Heart left ventricle (tissue), 16 donors: ENCODE measurements around the gene TENM3. TPM values are rescaled to one million over a fixed set of nuclear protein-coding genes. Genes with fewer than 3 reads are reported as not detected.

Experiments
- ATAC-seq, 4 donors: fragments of 200-7000 bp; cut with Tn5 transposase; one replicate each; pipeline ENCODE4 v1.9.1; 2020 to 2022; ENCODE audit warnings: moderate library complexity in 4 of 4, mild to moderate bottlenecking in 3 of 4, moderate number of reproducible peaks in 1 of 4
- DNase-seq, 5 donors: peaks; one replicate each; pipeline ENCODE4 v3.0.0-alpha.2; 2020
- H3K27ac ChIP-seq, 12 donors: fragments of 200-600 bp; sonication (generic) in 4 of 12; one replicate each; pipeline versions ENCODE4 v1.5.0 to v1.8.0; 2016 to 2022; ENCODE audit warnings: mild to moderate bottlenecking in 2 of 12
- H3K27me3 ChIP-seq, 9 donors: fragments of 200-600 bp; sonication (generic) in 2 of 9; one replicate each; pipeline versions ENCODE4 v1.5.1 to v1.8.0; 2016 to 2022; ENCODE audit warnings: mild to moderate bottlenecking in 3 of 9
- H3K36me3 ChIP-seq, 9 donors: fragments of 200-600 bp; sonication (generic) in 2 of 9; one replicate each; pipeline versions ENCODE4 v1.5.0 to v1.8.0; 2018 to 2022; ENCODE audit warnings: mild to moderate bottlenecking in 2 of 9
- H3K4me1 ChIP-seq, 12 donors: fragments of 200-600 bp; sonication (generic) in 4 of 12; one replicate each; pipeline versions ENCODE4 v1.5.0 to v1.8.0; 2016 to 2022; ENCODE audit warnings: mild to moderate bottlenecking in 3 of 12
- H3K4me3 ChIP-seq, 12 donors: fragments of 200-600 bp; sonication (generic) in 4 of 12; one replicate each; pipeline versions ENCODE4 v1.5.0 to v1.8.0; 2017 to 2022; ENCODE audit warnings: mild to moderate bottlenecking in 9 of 12, moderate library complexity in 4 of 12
- H3K9me3 ChIP-seq, 12 donors: fragments of 200-600 bp; sonication (generic) in 4 of 12; one replicate each; pipeline versions ENCODE4 v1.5.0 to v1.8.0; 2016 to 2022; ENCODE audit warnings: mild to moderate bottlenecking in 1 of 12
- POLR2A ChIP-seq, 2 donors: fragments of 450-650 bp; IDR thresholded peaks; one replicate each; pipeline ENCODE4 v1.6.1; 2017; ENCODE audit warnings: antibody characterized with exemption in 2 of 2, mild to moderate bottlenecking in 2 of 2, moderate library complexity in 2 of 2
- WGBS, 4 donors: extraction: QIAGEN DNeasy Blood & Tissue Kit in 2 of 4; methylation state at CpG; one replicate each; pipeline versions ENCODE4 v1.1.5 to v1.1.7; 2013 to 2018; 5-methylcytosine and 5-hydroxymethylcytosine counted together
- intact Hi-C, 10 donors: fragments of 100-400 bp; cut with DNase I; formaldehyde crosslinking; loops; one replicate each; pipeline versions ENCODE4 v1.11.1 to v1.14.2; 2022
- polyA plus RNA-seq, 2 donors: library from polyadenylated mRNA; stranded (reverse); fragments of 200-250 nt; gene quantifications; one replicate each; pipeline ENCODE4 v1.2.3, GENCODE V29; 2013
- total RNA-seq, 9 donors: library from RNA; depleted of rRNA in 2 of 9; stranded (reverse); fragments of >200 nt in 2 of 9; fragmentation: NEBNext Ultra II Directional in 3 of 9; extraction: Animal tissue kit (Norgen Biotek cat#: 25700) in 3 of 9; gene quantifications; one replicate each; pipeline versions ENCODE4 v1.1.0 to v1.2.4, GENCODE V29; 2016 to 2023
- TF ChIP-seq, protein P1 (sequence below), 12 donors: fragments of 200-600 bp; sonication (generic) in 4 of 12; IDR thresholded peaks; one replicate each; pipeline versions ENCODE4 v1.5.0 to v1.8.0; 2018 to 2022; ENCODE audit warnings: antibody characterized with exemption in 12 of 12, mild to moderate bottlenecking in 5 of 12
- donor health status: ischemic (EF 13 %, LVEDD 7.1; RV severe dilation, severe dysfunction).
- donor health status: healthy with polysubstance abuse.
- donor health status: DM: no; HTN: yes; CAD: no.
- donor health status: DM: no; HTN: no; CAD: no.
- donor health status: ischemic (EF 25% LVEDD 6.9; RV normal size, moderate dysfunction).
- donor health status: ischemic (EF 25% LVEDD 5.7; RV mildly dilated, moderate dysfunction).
- donor health status: healthy.
- donor health status: DM: yes; HTN: yes; CAD: no.
- donor health status: ischemic (EF 35%, LVEDD 5.7; RV mildly dilated, moderate dysfunction).
- donor health status: nonischemic (EF 11% LVEDD 7.7; RV severe dilation, severe dysfunction).
- donor health status: DM: yes; HTN: yes; CAD: no.
- donor health status: PGD.
- donor health status: ischemic (EF 29% LVEDD 5.4; RV normal size, mild dysfunction).
- donor health status: nonischemic (EF 23%, LVEDD 6.1; RV moderate dilation, normal function).

The TENM3 gene
- total and polyA plus RNA-seq, 11 donors: 0.19 to 10.3 (median 2.5) TPM

DNA sequence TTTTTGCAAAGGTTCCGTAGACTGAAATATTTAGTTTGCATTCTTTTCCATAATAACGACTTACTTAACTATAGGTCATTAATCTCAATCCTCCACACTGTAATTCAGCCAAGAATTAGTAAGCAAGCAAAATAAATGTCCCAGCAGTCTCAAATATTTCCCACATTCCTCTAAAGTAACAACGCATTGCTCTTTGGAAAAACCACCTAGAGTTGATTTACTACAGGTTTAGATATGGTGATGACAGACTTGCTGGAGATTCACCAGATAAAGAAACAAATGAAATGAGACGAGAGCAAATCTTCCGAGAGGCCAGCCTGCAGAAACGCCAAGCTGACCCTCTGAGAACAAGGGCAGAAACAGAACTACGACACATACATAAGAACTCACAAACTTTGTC is 28.9 kb downstream of the TENM3 start:
- no peak for DNase-seq
- no peaks in the 10 kb centered on the region for H3K36me3 ChIP-seq
- H3K9me3 ChIP-seq: no peaks in the 10 kb centered on the region
- no peak overlapping the region for H3K27ac ChIP-seq
- no peak for TF ChIP-seq POLR2A (IDR thresholded peaks at IDR 0.05)
- TF ChIP-seq, protein P1, sequence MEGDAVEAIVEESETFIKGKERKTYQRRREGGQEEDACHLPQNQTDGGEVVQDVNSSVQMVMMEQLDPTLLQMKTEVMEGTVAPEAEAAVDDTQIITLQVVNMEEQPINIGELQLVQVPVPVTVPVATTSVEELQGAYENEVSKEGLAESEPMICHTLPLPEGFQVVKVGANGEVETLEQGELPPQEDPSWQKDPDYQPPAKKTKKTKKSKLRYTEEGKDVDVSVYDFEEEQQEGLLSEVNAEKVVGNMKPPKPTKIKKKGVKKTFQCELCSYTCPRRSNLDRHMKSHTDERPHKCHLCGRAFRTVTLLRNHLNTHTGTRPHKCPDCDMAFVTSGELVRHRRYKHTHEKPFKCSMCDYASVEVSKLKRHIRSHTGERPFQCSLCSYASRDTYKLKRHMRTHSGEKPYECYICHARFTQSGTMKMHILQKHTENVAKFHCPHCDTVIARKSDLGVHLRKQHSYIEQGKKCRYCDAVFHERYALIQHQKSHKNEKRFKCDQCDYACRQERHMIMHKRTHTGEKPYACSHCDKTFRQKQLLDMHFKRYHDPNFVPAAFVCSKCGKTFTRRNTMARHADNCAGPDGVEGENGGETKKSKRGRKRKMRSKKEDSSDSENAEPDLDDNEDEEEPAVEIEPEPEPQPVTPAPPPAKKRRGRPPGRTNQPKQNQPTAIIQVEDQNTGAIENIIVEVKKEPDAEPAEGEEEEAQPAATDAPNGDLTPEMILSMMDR (IDR thresholded peaks at IDR 0.05): no peak
- H3K4me1 ChIP-seq: peaks cover 0 to 4% (median 0%) of the 10 kb centered on the region in 12 donors
- peaks cover 0 to 6% (median 0%) of the 10 kb centered on the region in 9 donors for H3K27me3 ChIP-seq
- 82 to 91% (median 85%) methylated on average over 7 of the region's 7 CpGs for WGBS, 4 donors
- no peak for ATAC-seq
- no peak overlapping the region for H3K4me3 ChIP-seq
- intact Hi-C loops: no loop called here

DNA sequence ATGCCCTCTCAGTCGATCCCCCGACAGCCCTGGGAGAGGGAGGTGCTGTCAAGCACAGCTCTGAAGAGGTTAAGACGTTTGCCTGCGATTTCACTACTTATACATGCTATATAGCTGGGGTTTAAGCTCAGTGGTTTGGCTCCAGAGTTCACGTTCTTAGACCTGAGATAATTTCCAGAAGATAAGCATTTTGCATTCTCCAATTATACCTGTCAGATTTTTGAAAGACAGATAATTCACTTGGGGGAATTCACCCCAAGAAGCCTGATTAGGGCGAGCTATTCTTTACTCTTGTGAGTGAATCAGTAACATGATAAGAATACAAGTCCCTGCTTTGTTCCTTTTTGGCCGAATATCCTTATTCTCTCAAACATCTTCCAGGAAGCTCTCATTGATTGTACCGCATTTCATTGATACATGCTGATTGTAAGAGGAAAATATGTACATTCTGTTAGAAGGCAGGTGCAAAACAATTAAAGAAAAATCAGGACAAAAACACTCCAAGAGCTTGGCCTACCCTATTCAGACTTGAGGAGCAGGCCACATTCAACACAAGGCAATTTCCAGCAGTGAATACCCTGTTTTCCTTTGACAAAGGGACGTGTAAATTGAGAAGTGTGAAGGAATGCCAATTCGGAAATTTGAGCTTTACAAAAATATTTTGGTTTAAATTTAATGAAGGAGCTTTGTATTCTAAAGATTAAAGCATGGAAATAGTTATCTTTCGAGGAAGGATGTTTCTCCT is 30.2 kb downstream of the TENM3 start:
- Histone ChIP-seq H3K36me3 (no peaks in the 10 kb centered on the region), H3K27me3 (peaks cover 0 to 6% (median 0%) of the 10 kb centered on the region in 9 donors), H3K4me1 (peaks cover 0 to 4% (median 0%) of the 10 kb centered on the region in 12 donors), H3K9me3 (no peaks in the 10 kb centered on the region), H3K4me3 (no peak overlapping the region), H3K27ac (no peak overlapping the region)
- DNase-seq (no peak), ATAC-seq (no peak)
- no peak for TF ChIP-seq POLR2A (IDR thresholded peaks at IDR 0.05)
- TF ChIP-seq, protein P1 (IDR thresholded peaks at IDR 0.05): no peak
- 74 to 80% (median 74%) methylated on average over 11 of the region's 11 CpGs for WGBS, 4 donors
- intact Hi-C loops: no loop called here

DNA sequence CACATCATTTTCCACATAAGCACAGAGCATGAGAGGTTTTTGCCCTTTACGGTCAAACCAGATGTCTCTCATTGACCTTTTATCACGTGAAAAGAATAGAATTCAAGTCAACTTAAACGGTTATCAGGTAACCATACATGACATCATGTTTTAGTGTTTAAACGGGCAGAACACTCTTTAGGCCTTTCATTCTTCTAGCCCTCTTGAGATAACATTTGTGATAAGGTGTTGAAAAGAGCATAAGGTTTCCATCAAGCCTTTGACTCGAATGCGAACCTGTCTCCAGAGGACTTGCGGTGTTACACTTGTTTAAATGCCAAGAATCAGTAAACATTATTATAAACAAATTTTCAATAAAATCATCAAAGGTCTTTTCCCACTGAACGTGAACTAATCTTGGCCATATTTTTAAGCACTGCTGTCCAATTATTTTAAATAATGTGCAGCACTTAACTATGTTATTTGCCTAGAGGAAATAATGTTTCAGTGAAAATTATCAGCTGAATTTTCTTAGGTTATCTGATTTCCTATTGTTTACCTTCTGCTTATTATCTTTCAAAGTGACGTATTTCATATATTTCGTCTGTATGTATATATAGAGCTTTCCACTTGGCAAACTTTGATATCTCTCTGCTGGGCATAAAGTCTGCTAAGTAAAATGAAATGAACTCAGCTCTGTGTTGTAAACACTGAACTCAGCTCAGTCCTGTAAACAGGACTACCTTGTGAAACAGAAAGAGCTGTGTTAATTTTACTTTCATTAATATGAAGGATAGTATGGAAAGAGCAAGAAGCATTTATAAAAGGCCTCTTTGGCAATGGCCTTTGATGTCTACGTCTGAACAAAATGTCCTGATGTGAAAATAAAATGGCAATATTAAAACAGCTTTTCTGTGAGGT is 33.3 kb downstream of the TENM3 start:
- TF ChIP-seq POLR2A (IDR thresholded peaks at IDR 0.05): no peak
- TF ChIP-seq, protein P1 (IDR thresholded peaks at IDR 0.05): no peak
- DNase-seq (no peak), ATAC-seq (peak in 2 of 4 donors; percentile 45 to 47)
- no peak overlapping the region for H3K27ac ChIP-seq
- peaks cover 0 to 4% (median 0%) of the 10 kb centered on the region in 12 donors for H3K4me1 ChIP-seq
- intact Hi-C loops: no loop called here
- no peaks in the 10 kb centered on the region for H3K9me3 ChIP-seq
- 22 to 31% (median 26%) methylated on average over 11 of the region's 11 CpGs for WGBS, 4 donors
- H3K27me3 ChIP-seq: peaks cover 0 to 6% (median 0%) of the 10 kb centered on the region in 9 donors
- no peaks in the 10 kb centered on the region for H3K36me3 ChIP-seq
- no peak overlapping the region for H3K4me3 ChIP-seq

DNA sequence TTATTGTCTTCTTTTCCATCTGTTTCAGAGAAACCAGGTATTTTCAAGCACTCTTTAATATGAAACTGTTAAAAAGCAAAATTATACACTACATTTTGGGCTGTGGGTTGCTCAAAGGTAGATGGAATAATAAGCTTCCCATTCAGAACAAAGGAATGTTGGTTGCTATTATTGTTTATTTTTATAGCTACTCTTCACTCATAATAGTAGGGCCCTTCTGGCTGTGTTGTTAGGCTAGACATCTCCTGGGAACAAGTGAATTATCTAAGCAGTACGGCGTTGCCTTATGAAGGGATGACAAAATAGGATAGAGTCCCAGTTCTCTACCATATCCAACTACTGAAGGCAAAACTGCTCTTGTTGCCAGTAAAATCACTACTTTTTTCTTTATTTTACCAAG is 34.2 kb downstream of the TENM3 start:
- Histone ChIP-seq H3K4me1 (peaks cover 0 to 4% (median 0%) of the 10 kb centered on the region in 12 donors), H3K4me3 (no peak overlapping the region), H3K27ac (no peak overlapping the region), H3K9me3 (no peaks in the 10 kb centered on the region), H3K27me3 (peaks cover 0 to 6% (median 0%) of the 10 kb centered on the region in 9 donors), H3K36me3 (no peaks in the 10 kb centered on the region)
- TF ChIP-seq, protein P1 (IDR thresholded peaks at IDR 0.05): no peak
- intact Hi-C loops: no loop called here
- DNase-seq (no peak), ATAC-seq (no peak)
- 43 to 57% (median 50%) methylated on average over 2 of the region's 2 CpGs for WGBS, 4 donors
